Ectodermal cell (in vitro differentiated cells): Measurements from ENCODE around the gene CTSW.

Source experiments
- H3K27ac ChIP-seq: 2 replicates; pipeline ENCODE4 v1.7.0; 2013; ENCODE audit warnings: mild to moderate bottlenecking, low read depth, low read length; ENCODE audit not compliant: insufficient read depth, poor library complexity, severe bottlenecking
- H3K27me3 ChIP-seq: 2 replicates; pipeline ENCODE4 v1.7.0; 2013; ENCODE audit warnings: mild to moderate bottlenecking, low read length; ENCODE audit not compliant: insufficient read depth, control insufficient read depth, poor library complexity, severe bottlenecking
- H3K36me3 ChIP-seq: one replicate; pipeline ENCODE4 v1.7.0; 2013; ENCODE audit warnings: low read length; ENCODE audit not compliant: control insufficient read depth, insufficient read depth
- H3K4me1 ChIP-seq: one replicate; pipeline ENCODE4 v1.7.0; 2013; ENCODE audit warnings: low read length; ENCODE audit not compliant: control insufficient read depth, insufficient read depth
- H3K4me3 ChIP-seq: 2 replicates; pipeline ENCODE4 v1.7.0; 2013; ENCODE audit warnings: low read depth, low read length, control low read depth; ENCODE audit not compliant: insufficient read depth
- H3K9me3 ChIP-seq: 2 replicates; pipeline ENCODE4 v1.7.0; 2013; ENCODE audit warnings: mild to moderate bottlenecking, low read length, moderate library complexity; ENCODE audit not compliant: control insufficient read depth
- WGBS, 2 experiments: methylation state at CpG; one replicate each; pipeline ENCODE4 v1.1.7; 2013; ENCODE audit warnings: missing lambda C conversion rate in 2 of 2; 5-methylcytosine and 5-hydroxymethylcytosine counted together

CTSW gene

GRCh38 chr11:65896034-65896999 is 16.7 kb downstream of the CTSW start:
- no peak overlapping the region for H3K4me3 ChIP-seq

DNA sequence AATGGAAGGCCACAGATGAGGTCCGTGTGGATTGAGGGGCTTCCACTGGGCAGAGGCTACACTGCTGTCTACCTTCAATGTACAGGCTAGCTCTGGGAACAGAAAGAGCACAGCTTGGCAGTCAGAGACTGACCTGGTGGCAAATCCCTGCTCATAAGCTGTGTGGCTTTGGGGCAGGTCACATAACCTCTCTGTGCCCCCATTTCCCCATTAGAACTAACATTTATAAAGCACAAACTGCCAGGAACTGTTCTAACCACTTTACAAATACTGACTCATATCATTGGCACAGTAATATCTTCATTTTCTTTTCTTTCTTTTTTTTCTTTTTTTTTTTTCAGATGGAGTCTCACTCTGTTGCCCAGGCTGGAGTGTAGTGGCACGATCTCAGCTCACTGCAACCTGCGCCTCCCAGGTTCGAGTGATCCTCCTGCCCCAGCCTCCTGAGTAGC is 17.4 kb downstream of the CTSW start:
- Histone ChIP-seq H3K36me3 (no peaks in the 10 kb centered on the region), H3K27ac (no peak overlapping the region), H3K4me1 (peaks cover 5% of the 10 kb centered on the region), H3K27me3 (peaks cover 68% of the 10 kb centered on the region), H3K4me3 (no peak overlapping the region), H3K9me3 (no peaks in the 10 kb centered on the region)
- 94 to 96% methylated on average over 4 of the region's 4 CpGs for WGBS, 2 experiments

More at GRCh38 chr11:65896034-65896999, 16.7 kb downstream of the CTSW start:
- no peaks in the 10 kb centered on the region for H3K36me3 ChIP-seq
- no peaks in the 10 kb centered on the region for H3K9me3 ChIP-seq
- no peak overlapping the region for H3K27ac ChIP-seq
- peaks cover 12% of the 10 kb centered on the region for H3K4me1 ChIP-seq
- peaks cover 68% of the 10 kb centered on the region for H3K27me3 ChIP-seq
- 92 to 93% methylated on average over 14 of the region's 14 CpGs for WGBS, 2 experiments

DNA sequence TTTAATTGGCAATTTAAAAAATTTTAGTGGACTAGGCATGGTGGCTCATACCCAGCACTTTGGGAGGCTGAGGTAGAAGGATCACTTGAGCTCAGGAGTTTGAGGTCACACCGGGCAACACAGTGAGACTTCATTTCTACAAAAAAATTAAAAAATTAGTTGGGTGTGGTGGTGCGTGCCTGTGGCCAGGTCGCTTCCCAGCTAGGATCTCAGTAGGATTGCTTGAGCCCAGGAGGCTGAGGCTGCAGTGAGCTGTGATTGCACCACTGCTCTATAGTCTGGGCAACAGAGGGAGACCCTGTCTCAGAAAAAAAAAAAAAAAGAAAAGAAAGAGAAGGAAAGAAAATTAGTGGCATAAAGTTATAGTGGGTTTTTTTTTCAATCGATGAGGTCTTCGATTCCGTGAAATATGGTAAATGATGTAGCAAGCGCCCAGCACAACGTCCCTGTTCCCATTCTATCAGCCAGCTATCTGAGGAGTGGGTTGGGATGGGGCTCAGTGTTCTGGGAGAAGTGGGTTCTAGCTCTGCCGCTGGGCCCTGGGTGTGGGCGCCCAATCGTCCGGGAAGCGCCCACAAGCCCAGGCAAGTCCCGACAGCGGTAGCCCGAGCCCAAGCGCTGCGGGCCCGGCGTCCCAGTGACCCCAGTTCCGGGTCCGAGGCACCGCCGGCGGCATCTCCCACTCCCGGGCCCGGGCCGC is 19.2 kb downstream of the CTSW start:
- 24% methylated on average over 28 of the region's 28 CpGs for WGBS, 2 experiments
- H3K4me1 ChIP-seq = peaks cover 5% of the 10 kb centered on the region
- no peaks in the 10 kb centered on the region for H3K36me3 ChIP-seq
- no peak overlapping the region for H3K27ac ChIP-seq
- peak overlapping the region; percentile 34 for H3K4me3 ChIP-seq
- H3K27me3 ChIP-seq = peaks cover 80% of the 10 kb centered on the region
- H3K9me3 ChIP-seq = no peaks in the 10 kb centered on the region

GRCh38 chr11:65899356-65900124 is 19.9 kb downstream of the CTSW start:
- no peaks in the 10 kb centered on the region for H3K36me3 ChIP-seq
- peaks cover 80% of the 10 kb centered on the region for H3K27me3 ChIP-seq
- H3K4me3 ChIP-seq = peak overlapping the region; percentile 34
- peaks cover 5% of the 10 kb centered on the region for H3K4me1 ChIP-seq
- no peak overlapping the region for H3K27ac ChIP-seq
- H3K9me3 ChIP-seq = no peaks in the 10 kb centered on the region
- 2 to 3% methylated on average over 78 of the region's 78 CpGs for WGBS, 2 experiments

DNA sequence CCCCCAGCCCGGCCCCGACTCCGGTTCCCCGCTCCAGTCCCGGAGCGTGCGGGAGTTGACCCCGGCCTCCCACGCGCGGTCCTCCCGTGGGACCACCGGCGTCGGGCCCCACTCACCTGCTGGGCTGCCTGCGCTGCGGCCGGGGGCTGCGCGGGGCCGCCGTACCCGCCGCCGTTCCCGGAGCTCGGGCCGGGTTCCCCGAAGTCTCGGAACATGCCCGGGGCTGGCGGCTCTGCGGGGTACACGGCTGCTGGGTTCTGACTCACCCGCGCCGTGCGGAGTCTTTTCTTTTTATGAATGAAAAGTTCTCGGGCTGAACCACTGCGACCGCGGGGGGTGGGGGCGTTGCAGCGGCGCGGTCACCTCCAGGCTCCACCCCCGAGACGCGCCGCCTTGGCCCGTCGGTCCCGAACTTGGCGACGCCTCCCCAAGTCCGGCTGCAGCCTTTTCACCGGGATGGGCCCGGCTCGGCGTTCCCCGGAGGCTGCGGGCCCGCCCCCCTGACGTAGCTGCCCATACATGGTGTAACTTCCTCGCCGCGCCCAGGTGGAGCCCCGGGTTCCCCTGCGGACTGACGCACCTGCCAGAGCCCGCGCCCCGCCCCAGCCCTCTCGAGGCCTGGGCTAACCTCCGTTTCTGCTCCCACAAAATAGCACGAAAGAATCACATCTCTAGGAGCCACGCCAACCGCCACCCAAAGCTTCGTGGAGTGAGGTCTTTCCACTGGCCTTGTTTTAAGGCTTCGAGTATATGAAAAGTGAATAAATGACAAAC is 20.7 kb downstream of the CTSW start, which contains the start of gene FOSL1:
FOSL1 (minus strand) TSS at position 264 of the 774 bp plus-strand sequence; CDS start at position 215, 49 bp downstream.
- H3K4me1 ChIP-seq = peaks cover 5% of the 10 kb centered on the region
- 2 to 3% methylated on average over 79 to 80 of the region's 80 CpGs for WGBS, 2 experiments
- H3K27ac ChIP-seq = no peak within 1 kb of the TSS
- peak within 1 kb of the TSS; percentile 34 for H3K4me3 ChIP-seq
- peaks cover 79% of the 10 kb centered on the region for H3K27me3 ChIP-seq
- no peaks in the 10 kb centered on the region for H3K36me3 ChIP-seq
- no peaks in the 10 kb centered on the region for H3K9me3 ChIP-seq

GRCh38 chr11:65900899-65901180 is 21.2 kb downstream of the CTSW start:
- Histone ChIP-seq H3K27me3 (peaks cover 74% of the 10 kb centered on the region), H3K4me1 (peaks cover 5% of the 10 kb centered on the region), H3K9me3 (no peaks in the 10 kb centered on the region), H3K27ac (no peak overlapping the region), H3K4me3 (no peak overlapping the region), H3K36me3 (no peaks in the 10 kb centered on the region)
- WGBS, 2 experiments = 69 to 76% methylated on average over 8 to 11 of the region's 11 CpGs

- WGBS, 2 experiments = 9 to 10% methylated on average over 5 of the region's 5 CpGs
- H3K9me3 ChIP-seq = no peaks in the 10 kb centered on the region
- H3K36me3 ChIP-seq = no peaks in the 10 kb centered on the region
- H3K27ac ChIP-seq = no peak overlapping the region
- H3K27me3 ChIP-seq = peaks cover 64% of the 10 kb centered on the region
- H3K4me1 ChIP-seq = peaks cover 5% of the 10 kb centered on the region
- no peak overlapping the region for H3K4me3 ChIP-seq
These were observed 23.4 kb downstream of the CTSW start for GRCh38 chr11:65903068-65903481.

GRCh38 chr11:65903715-65904114 is 24.1 kb downstream of the CTSW start:
- Histone ChIP-seq H3K36me3 (no peaks in the 10 kb centered on the region), H3K9me3 (no peaks in the 10 kb centered on the region), H3K4me3 (no peak overlapping the region), H3K27ac (no peak overlapping the region), H3K27me3 (peaks cover 58% of the 10 kb centered on the region), H3K4me1 (peaks cover 5% of the 10 kb centered on the region)
- WGBS, 2 experiments = 78 to 80% methylated on average over 8 of the region's 8 CpGs

DNA sequence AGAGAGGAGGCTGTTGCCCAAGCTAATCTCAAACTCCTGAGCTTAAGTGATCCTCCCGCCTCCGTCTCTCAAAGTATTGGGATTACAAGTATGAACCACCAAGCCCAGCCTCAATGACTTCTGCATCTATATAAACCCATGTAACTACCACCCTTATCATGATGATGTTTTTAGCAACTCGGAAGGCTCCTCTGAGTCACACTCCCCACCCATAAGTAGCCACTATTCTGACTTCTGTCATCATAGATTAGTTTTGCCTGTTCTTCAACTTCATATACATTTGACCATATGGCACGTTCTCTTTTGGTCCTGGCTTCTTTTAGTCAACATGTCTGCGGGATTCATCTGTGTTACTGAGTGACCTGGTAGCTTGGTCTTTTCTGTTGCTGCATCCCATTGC is 27.0 kb downstream of the CTSW start:
- Histone ChIP-seq H3K9me3 (no peaks in the 10 kb centered on the region), H3K36me3 (no peaks in the 10 kb centered on the region), H3K4me1 (no peaks in the 10 kb centered on the region), H3K27ac (no peak overlapping the region), H3K4me3 (no peak overlapping the region), H3K27me3 (peaks cover 33% of the 10 kb centered on the region)
- 83 to 94% methylated on average over 5 of the region's 5 CpGs for WGBS, 2 experiments
